Neutrophil (primary cell): Measurements from ENCODE around the gene C9orf57.
"Not testable (repeated sequence)": the region's sequence is repeated elsewhere in the genome, so short reads cannot be mapped to it uniquely, and the experiment has no call there.

Experiments
- H3K27ac ChIP-seq: fragments of 200-600 bp; sonication (generic); 2 replicates; pipeline ENCODE4 v1.5.1; 2016; ENCODE audit warnings: mild to moderate bottlenecking, moderate library complexity
- H3K27me3 ChIP-seq: fragments of 200-600 bp; sonication (generic); 2 replicates; pipeline ENCODE4 v1.6.0; 2016; ENCODE audit warnings: mild to moderate bottlenecking
- H3K36me3 ChIP-seq: fragments of 200-600 bp; sonication (generic); 2 replicates; pipeline ENCODE4 v1.5.1; 2017
- H3K4me1 ChIP-seq, 2 experiments: fragments of 200-600 bp in 1 of 2; sonication (generic) in 1 of 2; 1 replicate in 1 of 2; 2 replicates in 1 of 2; pipeline versions ENCODE4 v1.5.1 to v1.6.1; 2013 to 2016; ENCODE audit warnings: low read depth in 1 of 2, low read length in 1 of 2, mild to moderate bottlenecking in 1 of 2, moderate library complexity in 1 of 2; ENCODE audit not compliant: control insufficient read depth in 1 of 2, insufficient read depth in 1 of 2
- H3K4me3 ChIP-seq, 2 experiments: fragments of 200-600 bp in 1 of 2; sonication (generic) in 1 of 2; 1 replicate in 1 of 2; 2 replicates in 1 of 2; pipeline ENCODE4 v1.5.1; 2013 to 2016; ENCODE audit warnings: low read depth in 1 of 2, low read length in 1 of 2, mild to moderate bottlenecking in 1 of 2, moderate library complexity in 1 of 2
- H3K9me3 ChIP-seq: fragments of 200-600 bp; sonication (generic); 2 replicates; pipeline ENCODE4 v1.5.1; 2016
- CTCF ChIP-seq: fragments of 200-600 bp; sonication (generic); IDR thresholded peaks from 2 replicates; pipeline ENCODE4 v1.5.1; 2016; ENCODE audit warnings: antibody characterized with exemption

Gene C9orf57

DNA sequence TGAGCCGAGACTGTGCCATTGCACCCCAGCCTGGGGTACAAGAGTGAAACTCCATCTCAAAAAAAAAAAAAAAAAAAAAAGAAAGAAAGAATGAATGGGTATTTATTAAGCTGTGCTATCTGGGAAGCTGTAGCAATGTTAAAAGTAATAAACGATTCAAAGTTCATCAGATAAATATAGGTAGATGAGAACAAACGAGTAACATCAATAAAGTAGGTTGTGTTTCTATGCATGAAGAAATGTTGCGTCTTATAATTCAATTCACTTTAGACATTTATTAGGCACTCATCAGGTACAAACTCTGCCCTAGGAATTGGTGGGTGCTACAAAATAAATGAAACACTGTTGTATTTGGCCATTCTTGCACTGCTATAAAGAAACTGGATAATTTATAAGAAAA lies 36.8 kb downstream of the C9orf57 start:
- no peak overlapping the region for H3K4me3 ChIP-seq
- H3K9me3 ChIP-seq, result no peaks in the 10 kb centered on the region
- H3K27me3 ChIP-seq, result no peaks in the 10 kb centered on the region
- no peak for TF ChIP-seq CTCF
- no peak overlapping the region for H3K27ac ChIP-seq
- no peaks in the 10 kb centered on the region for H3K36me3 ChIP-seq
- no peaks in the 10 kb centered on the region for H3K4me1 ChIP-seq

DNA sequence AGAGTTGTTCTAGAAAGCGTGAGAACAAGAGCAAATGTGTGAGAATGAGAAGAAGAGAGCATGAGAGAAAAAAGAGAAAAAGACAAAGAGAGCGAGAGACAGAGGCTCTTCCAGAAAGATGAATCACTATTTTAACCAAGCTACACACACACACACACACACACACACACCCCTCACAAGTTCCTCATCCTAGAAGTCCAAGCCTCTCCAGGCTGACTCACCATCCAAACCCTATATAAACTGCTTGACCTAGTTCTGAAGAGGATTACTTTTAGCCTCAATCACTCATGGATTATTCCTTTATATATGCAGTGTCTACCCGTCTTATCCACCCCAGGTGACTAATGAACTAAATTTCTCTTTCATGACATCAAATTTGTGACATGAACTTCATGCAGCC lies 37.6 kb downstream of the C9orf57 start:
- H3K4me1 ChIP-seq, result no peaks in the 10 kb centered on the region
- H3K4me3 ChIP-seq, result no peak overlapping the region
- no peak for TF ChIP-seq CTCF
- no peaks in the 10 kb centered on the region for H3K9me3 ChIP-seq
- no peaks in the 10 kb centered on the region for H3K36me3 ChIP-seq
- no peaks in the 10 kb centered on the region for H3K27me3 ChIP-seq
- H3K27ac ChIP-seq, result no peak overlapping the region

GRCh38 chr9:72013292-72013760 lies 47.1 kb downstream of the C9orf57 start:
- Histone ChIP-seq H3K9me3 (no peaks in the 10 kb centered on the region), H3K36me3 (no peaks in the 10 kb centered on the region), H3K27ac (no peak overlapping the region), H3K4me1 (no peaks in the 10 kb centered on the region), H3K4me3 (no peak overlapping the region), H3K27me3 (no peaks in the 10 kb centered on the region)
- no peak for TF ChIP-seq CTCF

- no peaks in the 10 kb centered on the region for H3K9me3 ChIP-seq
Observed at GRCh38 chr9:72012646-72013045, 47.8 kb downstream of the C9orf57 start.

DNA sequence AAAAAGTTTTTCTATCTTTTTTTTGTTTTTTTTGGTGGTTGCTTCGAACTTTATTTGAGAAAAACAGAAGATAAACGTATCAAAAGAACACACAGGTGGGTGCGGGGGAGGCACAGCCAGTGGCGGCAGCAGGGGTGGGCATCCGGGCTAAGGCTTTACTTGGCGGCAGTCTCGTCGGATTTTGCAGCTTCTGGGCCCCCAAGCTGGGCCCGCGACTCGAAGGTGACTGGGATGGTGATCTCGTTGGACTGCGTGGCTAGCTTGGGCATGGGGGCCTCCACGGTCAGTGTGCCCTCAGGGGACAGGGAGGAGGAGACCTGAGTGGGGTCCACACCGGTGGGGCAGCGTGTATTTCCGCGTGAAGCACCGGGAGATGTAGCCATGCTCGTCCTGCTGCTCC lies 52.7 kb downstream of the C9orf57 start:
- not testable (repeated sequence) for H3K27ac ChIP-seq, H3K9me3 ChIP-seq

More at GRCh38 chr9:72012646-72013045, 47.8 kb downstream of the C9orf57 start:
- no peaks in the 10 kb centered on the region for H3K27me3 ChIP-seq
- no peaks in the 10 kb centered on the region for H3K4me1 ChIP-seq
- H3K36me3 ChIP-seq, result no peaks in the 10 kb centered on the region
- no peak overlapping the region for H3K4me3 ChIP-seq
- no peak for TF ChIP-seq CTCF
- H3K27ac ChIP-seq, result no peak overlapping the region

DNA sequence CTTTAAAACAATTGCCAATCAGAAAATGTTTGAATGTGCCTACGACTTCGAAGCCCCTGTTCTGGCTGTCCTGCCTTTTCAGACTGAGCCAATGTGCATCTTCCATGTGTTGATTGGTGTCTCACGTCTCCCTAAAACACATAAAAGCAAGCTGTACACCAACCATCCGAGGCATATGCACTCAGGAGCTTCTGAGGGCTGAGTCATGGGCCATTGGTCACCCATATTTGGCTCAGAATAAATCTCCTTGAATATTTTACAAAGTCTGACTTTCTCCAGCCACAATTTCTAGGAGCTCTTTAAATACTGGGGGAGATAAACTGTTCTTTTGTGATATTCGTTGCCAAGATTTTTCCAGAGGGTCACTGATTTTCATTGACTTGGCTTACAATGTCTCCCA lies 53.9 kb downstream of the C9orf57 start:
- H3K27me3 ChIP-seq, result no peaks in the 10 kb centered on the region
- no peak overlapping the region for H3K4me3 ChIP-seq
- no peaks in the 10 kb centered on the region for H3K4me1 ChIP-seq
- H3K36me3 ChIP-seq, result no peaks in the 10 kb centered on the region
- H3K9me3 ChIP-seq, result no peaks in the 10 kb centered on the region
- H3K27ac ChIP-seq, result no peak overlapping the region
- TF ChIP-seq CTCF, result no peak

More for the DNA sequence above, 52.7 kb downstream of the C9orf57 start:
- not testable (repeated sequence) for H3K36me3 ChIP-seq, H3K4me1 ChIP-seq, H3K4me3 ChIP-seq, H3K27me3 ChIP-seq
